Measurements from ENCODE around the gene HDAC4.

- TF ChIP-seq CTCF (IDR thresholded peaks at IDR 0.05): no peak
- no peak for TF ChIP-seq POLR2AphosphoS5 (IDR thresholded peaks at IDR 0.05)
- no peak for TF ChIP-seq POLR2A (IDR thresholded peaks at IDR 0.05)
- TF ChIP-seq EP300 (IDR thresholded peaks at IDR 0.05): no peak
Measured at GRCh38 chr2:239397931-239398471, 2.8 kb downstream of the HDAC4 start.

All from stomach (tissue), 4 donors.